GM20000 (cell line): ENCODE data around the gene RGP1.

Experiments used
- DNase-seq: peaks from one replicate; pipeline ENCODE4 v3.0.0; 2012; ENCODE audit warnings: low spot score
- TF ChIP-seq, protein P1 (sequence below): IDR thresholded peaks from 2 replicates; pipeline ENCODE4 v1.5.1; 2012; ENCODE audit warnings: mild to moderate bottlenecking, control low read depth; ENCODE audit errors: extremely low read depth, missing control alignments

RGP1 gene

DNA sequence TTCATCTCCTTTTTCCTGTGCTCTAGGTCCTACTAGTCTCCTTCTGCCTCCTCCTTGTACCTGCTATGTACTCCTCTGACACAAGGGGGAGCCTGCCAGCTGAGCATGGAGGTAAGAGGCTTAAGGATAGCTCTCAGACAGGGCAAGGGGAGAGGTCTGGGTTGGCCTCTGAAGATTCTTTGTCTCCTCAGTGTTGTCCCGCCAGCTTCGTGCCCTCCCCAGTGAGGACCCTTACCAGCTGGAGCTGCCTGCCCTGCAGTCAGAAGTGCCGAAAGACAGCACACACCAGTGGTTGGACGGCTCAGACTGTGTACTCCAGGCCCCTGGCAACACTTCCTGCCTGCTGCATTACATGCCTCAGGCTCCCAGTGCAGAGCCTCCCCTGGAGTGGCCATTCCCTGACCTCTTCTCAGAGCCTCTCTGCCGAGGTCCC is 12.9 kb upstream of the RGP1 start:
- TF ChIP-seq, protein P1, sequence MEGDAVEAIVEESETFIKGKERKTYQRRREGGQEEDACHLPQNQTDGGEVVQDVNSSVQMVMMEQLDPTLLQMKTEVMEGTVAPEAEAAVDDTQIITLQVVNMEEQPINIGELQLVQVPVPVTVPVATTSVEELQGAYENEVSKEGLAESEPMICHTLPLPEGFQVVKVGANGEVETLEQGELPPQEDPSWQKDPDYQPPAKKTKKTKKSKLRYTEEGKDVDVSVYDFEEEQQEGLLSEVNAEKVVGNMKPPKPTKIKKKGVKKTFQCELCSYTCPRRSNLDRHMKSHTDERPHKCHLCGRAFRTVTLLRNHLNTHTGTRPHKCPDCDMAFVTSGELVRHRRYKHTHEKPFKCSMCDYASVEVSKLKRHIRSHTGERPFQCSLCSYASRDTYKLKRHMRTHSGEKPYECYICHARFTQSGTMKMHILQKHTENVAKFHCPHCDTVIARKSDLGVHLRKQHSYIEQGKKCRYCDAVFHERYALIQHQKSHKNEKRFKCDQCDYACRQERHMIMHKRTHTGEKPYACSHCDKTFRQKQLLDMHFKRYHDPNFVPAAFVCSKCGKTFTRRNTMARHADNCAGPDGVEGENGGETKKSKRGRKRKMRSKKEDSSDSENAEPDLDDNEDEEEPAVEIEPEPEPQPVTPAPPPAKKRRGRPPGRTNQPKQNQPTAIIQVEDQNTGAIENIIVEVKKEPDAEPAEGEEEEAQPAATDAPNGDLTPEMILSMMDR: peak; percentile 82
- peak; percentile 72 for DNase-seq

DNA sequence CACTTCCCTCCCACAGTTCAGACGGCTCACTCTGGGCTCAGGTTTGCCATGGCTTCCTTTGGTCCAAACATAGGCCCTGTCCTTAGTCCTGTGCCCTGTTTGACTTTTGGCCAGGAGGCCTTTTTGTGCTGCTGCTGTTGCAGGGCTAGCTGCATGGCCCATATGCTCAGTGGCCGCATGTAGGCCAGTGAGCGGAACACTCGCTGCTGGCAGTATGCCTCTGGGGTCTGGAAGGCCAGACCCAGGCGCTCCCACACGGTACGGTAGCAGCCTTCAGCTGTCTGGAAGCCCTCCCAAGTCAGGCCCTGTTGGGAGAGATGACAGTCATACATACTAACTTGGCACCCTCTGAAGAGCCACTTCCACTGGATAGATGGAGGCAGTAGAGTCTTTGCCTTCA is 11.9 kb upstream of the RGP1 start:
- DNase-seq: no peak

DNA sequence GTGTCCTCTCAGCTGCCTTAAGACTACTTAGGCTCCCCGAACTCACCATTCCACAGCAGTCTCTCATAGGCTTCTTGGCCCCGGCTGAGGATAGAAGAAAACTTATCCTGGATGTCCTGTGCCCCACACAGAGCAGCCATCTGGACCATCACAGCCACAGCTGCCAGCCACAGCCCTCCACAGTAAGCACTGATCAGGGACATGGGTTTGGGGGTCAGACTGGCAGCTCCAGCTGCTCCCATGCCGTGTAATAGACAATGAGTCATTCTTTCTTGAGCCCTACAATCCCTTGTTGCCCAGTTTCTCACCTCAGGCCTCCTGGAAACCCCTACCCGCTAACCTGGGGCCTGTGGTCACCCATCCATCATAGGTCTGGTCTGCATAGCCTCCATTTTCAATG is 10.9 kb upstream of the RGP1 start:
- TF ChIP-seq, protein P1: no peak
- no peak for DNase-seq

More for the DNA sequence above, 11.9 kb upstream of the RGP1 start:
- TF ChIP-seq, protein P1: no peak

DNA sequence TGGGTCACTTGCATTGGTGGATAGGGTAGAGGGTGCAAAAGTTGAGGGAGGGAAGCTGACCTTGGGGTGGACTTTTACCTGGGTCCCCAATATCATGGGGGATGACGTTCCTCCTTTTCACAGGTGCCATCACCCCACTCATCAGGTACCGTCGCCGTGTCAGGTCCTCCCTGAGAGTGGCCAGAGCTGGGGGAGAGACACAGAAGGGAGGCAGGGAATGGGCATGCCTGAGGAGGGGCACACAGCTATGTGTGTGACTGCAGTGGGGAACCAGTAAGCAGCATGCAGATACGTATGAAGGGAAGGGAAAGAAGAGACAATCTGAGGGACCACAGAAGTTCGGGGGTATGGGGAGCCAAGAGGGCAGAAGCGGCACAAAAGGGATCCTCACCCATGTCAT is 10.2 kb upstream of the RGP1 start:
- no peak for DNase-seq
- TF ChIP-seq, protein P1: no peak

DNA sequence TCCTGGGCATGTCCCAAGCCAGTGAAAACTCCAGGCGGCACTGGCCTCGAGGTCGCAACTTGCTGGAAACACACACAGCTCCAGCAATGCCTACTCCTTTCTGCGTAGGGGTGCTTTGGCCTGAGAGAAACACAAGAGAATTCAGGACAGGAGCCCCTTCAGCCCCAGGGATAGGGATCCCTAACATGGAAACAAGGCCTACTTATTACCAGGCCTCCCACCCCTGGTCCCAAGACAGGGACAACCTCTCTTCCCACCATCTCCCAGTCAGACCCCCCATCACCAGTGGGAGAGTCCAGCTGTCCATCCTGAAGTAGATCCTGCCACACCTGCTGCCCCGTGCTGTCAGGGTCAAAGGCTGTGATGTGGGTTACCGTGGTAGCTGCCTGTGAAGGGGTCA is 8.8 kb upstream of the RGP1 start:
- TF ChIP-seq, protein P1: no peak
- no peak for DNase-seq

DNA sequence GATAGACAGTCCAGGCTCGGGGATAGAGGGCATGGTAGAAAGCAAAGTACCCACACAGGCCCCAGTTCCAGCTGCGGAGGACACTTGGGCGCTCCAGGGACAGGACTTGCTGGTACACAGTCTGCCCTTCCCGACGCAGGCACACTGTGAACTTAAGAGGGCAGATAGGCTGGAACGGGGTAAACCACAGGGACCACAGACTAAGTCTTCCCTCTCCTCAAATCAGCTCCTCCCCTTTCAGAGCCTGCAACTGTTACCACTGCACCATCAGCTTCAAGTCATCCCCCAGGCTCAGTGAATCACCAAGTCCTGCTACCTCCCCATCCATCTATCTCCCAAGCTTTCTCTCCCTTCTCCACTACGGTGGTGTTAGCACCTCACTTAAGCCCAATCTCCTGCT is 7.3 kb upstream of the RGP1 start:
- no peak for DNase-seq
- TF ChIP-seq, protein P1: no peak

DNA sequence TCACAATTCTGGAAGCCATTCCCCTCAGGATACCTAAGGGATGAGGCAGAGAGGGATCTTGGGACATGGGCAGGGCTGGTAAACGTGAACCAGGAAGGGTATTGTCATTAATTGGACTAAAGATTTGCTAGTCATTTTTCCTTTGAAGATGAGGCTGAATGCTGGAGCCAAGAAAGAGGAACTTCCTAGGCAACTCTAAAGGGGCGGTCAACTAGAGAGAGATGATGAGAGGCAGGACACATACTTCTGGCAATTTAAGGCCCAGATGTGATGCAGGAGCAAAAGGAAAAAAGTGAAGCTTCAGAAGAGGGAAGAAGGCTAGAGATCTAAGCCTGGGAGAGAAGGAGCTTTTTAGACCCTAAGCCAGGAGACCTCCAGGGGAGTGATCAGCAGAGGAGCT is 5.6 kb upstream of the RGP1 start:
- no peak for DNase-seq
- TF ChIP-seq, protein P1: no peak
